Activated T-cell treated with anti-CD3 and anti-CD28 coated beads for 24 hours (primary cell): Measurements from ENCODE around the gene GPR137.
A peak's percentile ranks its signal among the peaks of the same experiment; 100 is the strongest.

Source experiments
- DNase-seq: peaks from one replicate; pipeline ENCODE4 v3.0.0-alpha.2; 2020; ENCODE audit warnings: low read depth

GPR137 gene

GRCh38 chr11:64264371-64264852, 21.2 kb upstream of the GPR137 start:
- no peak for DNase-seq

DNA sequence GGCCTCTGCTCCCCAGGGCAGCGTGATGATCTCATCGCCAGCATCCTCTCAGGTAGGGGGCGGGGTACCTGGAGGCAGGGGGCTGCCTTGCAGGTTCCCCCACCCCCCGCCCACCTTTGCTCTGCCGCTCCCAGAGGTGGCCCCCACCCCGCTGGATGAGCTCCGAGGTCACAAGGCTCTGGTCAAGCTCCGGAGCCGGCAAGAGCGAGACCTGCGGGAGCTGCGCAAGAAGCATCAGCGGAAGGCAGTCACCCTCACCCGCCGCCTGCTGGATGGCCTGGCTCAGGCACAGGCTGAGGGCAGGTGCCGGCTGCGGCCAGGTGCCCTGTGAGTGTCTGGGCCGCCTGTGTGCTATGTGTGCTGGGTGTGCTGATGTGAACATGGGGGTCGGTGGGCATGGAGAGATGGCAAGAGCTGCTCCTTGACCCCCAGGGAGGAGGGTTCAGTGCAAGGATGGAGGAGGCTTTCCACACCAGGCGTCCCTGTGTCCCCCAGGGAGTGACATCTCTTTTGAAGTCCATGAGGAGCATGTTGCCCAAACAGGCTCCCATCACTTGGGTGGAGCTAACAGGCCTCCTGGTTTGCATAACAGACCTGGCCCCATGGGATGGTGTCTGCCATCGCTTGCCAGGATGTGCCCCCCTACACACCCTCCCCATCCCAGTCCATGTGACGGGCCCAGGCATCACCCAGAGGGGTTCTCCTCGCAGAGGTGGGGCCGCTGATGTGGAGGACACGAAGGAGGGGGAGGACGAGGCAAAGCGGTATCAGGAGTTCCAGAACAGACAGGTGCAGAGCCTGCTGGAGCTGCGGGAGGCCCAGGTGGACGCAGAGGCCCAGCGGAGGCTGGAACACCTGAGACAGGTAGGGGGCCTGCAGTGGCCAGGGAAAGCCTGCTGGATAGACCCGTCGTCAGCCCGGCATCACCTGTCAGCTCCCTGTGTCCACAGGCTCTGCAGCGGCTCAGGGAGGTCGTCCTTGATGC, 20.2 kb upstream of the GPR137 start:
- no peak for DNase-seq

DNA sequence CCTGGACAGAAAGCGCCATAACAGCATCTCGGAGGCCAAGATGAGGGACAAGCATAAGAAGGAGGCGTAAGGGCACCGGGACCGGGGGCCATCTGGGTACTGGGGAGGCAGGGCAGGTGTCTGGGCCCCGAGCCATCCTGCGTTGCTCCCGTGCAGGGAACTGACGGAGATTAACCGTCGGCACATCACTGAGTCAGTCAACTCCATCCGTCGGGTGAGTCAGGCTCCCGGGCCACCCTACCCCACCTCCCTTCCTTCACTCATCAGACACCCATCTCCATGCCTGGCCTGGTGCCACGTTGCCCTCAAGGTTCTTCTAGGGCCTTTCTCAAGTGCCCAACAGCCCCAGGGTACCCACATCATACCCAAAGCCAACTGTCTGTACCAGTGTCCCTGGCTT, 19.3 kb upstream of the GPR137 start:
- DNase-seq, result no peak

DNA sequence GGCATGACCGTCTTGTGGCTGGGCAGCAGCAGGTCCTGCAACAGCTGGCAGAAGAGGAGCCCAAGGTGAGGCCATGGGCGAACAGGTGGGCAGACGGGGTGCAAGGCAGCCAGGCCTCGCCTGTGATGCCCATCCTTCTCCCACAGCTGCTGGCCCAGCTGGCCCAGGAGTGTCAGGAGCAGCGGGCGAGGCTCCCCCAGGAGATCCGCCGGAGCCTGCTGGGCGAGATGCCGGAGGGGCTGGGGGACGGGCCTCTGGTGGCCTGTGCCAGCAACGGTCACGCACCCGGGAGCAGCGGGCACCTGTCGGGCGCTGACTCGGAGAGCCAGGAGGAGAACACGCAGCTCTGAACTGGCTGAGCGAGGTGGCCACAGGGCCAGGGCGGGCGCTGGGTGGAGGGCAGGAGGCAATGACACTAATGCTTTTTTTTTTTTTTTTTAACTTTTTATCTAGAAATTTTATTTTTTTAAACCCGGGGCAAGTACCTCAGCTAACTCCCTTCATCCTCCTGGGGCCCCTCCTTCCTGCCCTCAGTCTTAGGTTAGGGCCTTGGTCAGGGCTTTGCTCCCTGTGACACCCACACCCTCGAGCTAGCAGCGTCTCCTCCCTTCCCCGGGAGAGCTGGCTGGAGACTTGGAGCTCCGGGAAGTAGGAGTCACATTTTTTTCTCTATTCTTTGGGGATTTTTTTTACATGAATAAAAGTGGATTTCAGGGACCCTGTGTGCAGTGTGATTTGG, 18.3 kb upstream of the GPR137 start:
- DNase-seq, result no peak

- no peak for DNase-seq
These were observed 17.4 kb upstream of the GPR137 start for GRCh38 chr11:64268025-64268892.

GRCh38 chr11:64268893-64269539, 16.6 kb upstream of the GPR137 start:
- no peak for DNase-seq

GRCh38 chr11:64269540-64270220, 16.0 kb upstream of the GPR137 start:
- DNase-seq, result peak; percentile 98

- DNase-seq, result no peak
These were observed 10.4 kb upstream of the GPR137 start for GRCh38 chr11:64275031-64275800.

DNA sequence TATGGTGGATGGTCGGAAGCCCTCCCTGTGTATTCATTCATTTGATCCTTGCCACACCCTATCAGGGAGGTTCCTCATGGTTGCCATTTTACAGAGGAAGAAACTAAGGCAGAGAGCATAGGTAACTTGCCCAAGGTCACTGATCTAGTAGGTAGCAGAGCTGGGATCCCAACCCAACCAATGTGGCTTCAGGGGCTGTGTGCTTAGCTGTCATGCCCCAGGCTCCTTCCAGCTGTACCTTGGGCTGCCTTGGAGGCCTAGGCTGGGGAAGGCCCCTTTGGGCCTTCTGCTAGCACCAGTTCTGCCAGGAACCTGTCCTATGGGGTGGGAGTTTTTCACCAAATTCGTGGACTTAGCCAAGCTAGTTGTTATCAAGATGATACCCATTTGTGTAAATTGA, 9.8 kb upstream of the GPR137 start:
- no peak for DNase-seq

GRCh38 chr11:64276653-64277431, 8.8 kb upstream of the GPR137 start:
- no peak for DNase-seq

DNA sequence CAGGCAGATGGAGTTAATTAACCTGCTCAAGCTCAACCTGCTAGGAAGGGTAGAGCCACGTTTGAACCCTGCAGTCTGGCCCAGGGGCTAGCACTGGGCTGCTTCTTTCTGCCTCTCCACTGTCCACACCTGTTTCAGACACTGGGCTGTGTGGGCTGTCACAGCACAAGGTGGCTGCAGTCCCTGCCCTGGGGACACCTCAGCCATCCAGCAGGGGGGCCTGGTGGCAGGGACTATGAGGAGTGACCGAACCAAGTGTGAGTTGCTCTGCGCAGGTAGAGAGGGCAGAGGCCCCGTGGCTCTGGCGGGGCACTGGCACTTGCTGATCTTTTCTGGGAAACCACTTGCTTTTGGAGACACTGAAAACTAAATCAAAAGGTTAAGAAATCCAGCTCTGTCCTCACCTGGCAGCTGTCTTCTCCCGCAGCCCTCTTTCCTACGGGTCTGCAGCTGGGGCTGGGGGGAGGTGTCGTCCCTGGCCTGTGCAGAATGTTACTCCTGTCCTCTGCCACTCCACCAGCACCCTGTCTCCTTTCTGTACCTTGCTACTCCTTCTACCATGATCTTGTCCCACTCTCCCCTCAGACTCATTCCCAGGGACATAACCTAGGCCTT, 7.0 kb upstream of the GPR137 start:
- DNase-seq, result no peak

DNA sequence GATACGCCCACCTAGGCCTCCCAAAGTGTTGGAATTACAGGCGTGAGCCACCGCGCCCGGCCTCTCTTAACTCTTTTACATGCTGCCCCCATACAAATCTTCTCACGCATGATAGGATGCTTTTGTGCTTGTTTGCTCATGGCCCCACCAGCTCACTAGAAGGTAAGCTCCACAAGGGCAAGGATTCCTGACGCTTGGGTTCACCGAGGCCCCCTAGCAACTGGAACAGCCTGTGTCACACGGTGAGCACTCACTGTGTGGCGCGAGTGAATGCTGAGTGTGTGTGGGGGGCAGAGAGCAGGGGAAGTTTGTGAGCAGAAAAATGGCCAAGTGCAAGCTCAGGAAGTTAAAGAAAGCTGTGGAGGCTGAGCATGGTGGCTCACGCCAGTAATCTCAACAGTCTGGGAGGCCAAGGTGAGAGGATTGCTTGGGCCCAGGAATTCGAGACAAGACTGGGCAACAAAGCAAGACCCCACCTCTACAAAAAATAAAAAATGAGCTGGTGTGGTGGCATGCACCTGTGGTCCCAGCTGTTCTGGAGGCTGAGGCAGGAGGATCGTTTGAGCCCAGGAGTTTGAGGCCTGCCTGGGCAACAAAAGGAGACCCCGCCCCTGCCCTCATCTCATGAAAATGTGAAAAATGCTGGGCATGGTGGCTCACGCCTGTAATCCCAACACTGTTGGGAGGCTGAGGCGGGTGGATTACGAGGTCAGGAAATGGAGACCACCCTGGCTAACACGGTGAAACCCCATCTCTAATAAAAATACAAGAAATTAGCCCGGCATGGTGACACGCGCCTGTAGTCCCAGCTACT, 3.5 kb upstream of the GPR137 start:
- DNase-seq, result no peak

- DNase-seq, result no peak
These were observed 2.6 kb upstream of the GPR137 start for GRCh38 chr11:64283092-64283491.

DNA sequence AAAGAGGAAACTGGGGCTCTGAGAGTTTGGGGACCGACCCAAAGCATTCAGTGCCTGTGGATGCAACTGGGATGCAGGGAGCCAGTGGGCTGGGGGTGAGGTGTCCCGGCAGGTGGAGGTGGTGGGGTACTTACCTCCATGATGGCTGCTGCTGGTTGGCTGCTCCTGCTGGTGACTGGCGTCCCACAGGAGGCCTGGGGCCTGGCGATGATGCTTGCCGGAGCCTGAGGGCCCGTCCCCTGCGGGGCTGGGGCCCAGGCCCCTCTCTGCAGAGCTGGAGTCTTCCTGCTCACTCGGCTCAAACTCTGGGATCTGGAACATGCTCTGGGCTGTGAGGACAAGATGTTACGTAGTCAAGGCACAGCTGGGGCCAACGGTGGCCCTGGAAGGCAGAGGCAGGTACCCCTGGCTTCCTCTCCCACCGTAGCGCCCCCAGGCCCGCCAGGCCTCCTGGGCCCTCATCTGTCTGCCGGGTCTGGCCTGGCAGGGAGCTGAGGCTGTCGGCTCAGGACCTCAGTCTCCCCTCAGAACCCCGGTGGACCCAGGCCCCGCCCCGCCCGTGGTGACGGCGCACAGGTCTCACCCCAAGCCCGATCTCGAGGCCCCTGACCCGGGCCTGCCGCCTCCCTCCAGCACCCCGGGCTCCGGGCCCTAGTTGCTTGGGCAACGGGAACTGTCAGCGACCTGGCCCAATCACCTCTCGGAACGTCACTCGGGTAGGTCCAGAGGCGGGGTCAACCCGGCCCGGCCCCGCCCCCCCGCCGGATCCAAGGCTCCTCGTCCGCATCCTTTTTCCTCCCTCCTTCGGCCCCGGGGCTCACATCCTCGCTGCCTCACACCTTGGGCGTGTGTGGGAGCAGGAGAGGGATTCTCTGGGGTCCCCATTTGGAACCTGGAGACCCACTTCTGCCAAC, 1.3 kb upstream of the GPR137 start, which contains the start of gene BAD:
Gene BAD (minus strand): TSS at position 618 of the 914 bp plus-strand sequence. CDS start 297 bp downstream, at position 321.
- peak; percentile 90 for DNase-seq

- DNase-seq, result no peak
These were observed 495 bp downstream of the GPR137 start for GRCh38 chr11:64285885-64286800.

GRCh38 chr11:64286801-64287159, 1.1 kb downstream of the GPR137 start:
- DNase-seq, result no peak
